ENCODE measurements around the gene CENPU.

GRCh38 chr4:184755278-184755677 is 21.4 kb upstream of the CENPU start:
- TF ChIP-seq REST (IDR thresholded peaks at IDR 0.05; ENCODE audit: borderline replicate concordance) (no peak), CTCF (IDR thresholded peaks at IDR 0.05; ENCODE audit: poor library complexity, severe bottlenecking) (no peak), RAD21 (conservative IDR thresholded peaks at IDR 0.05) (no peak), POLR2AphosphoS5 (IDR thresholded peaks at IDR 0.05) (no peak), EZH2 (IDR thresholded peaks at IDR 0.05; ENCODE audit: borderline replicate concordance, insufficient read depth, low read length, poor library complexity, severe bottlenecking) (no peak), SMC3 (conservative IDR thresholded peaks at IDR 0.05; ENCODE audit: poor library complexity) (no peak), EP300 (conservative IDR thresholded peaks at IDR 0.05; ENCODE audit: poor library complexity, severe bottlenecking) (no peak), MXI1 (conservative IDR thresholded peaks at IDR 0.05; ENCODE audit: poor library complexity, severe bottlenecking) (no peak)
